ENCODE data around the gene AMH. TPM values are rescaled to one million over a fixed set of nuclear protein-coding genes. Genes with fewer than 3 reads are reported as not detected.
A peak's percentile ranks its signal among the peaks of the same experiment; 100 is the strongest.

The AMH gene
- total RNA-seq, 4 donors from 2014 or later = 1.1 to 3.5 TPM; not detected in 2

GRCh38 chr19:2290441-2291184 is 41.5 kb downstream of the AMH start:
- WGBS, 2 donors (ENCODE audit: low coverage in 1 of 2) = 7% methylated on average over 80 of the region's 82 CpGs; no CpG with 5 or more reads in 1 of the 2 donors
- DNase-seq = peak; percentile 37

GRCh38 chr19:2291185-2291751 is 42.1 kb downstream of the AMH start:
- H3K36me3 ChIP-seq = no peaks in the 10 kb centered on the region
- H3K4me3 ChIP-seq = peak overlapping the region in 2 of 4 donors; percentile 38 to 46
- H3K4me1 ChIP-seq = peaks cover 8 to 38% (median 28%) of the 10 kb centered on the region in 4 donors
- in situ Hi-C loops (cut with MboI; ENCODE audit: low pct_ligation_motif_present in 1 of 4, low pct_unique_long_range_greater_than_20kb in 1 of 4, low sequenced_read_pairs in 3 of 4) (loop anchor here in 2 of 4 donors (25.0 kb wide), 1 partner anchor 96 kb away; no protein-coding TSS in a partner anchor), intact Hi-C loops (cut with DNase I; ENCODE audit: low total_unique reads) (no loop called here)
- H3K9me3 ChIP-seq = no peaks in the 10 kb centered on the region
- DNase-seq = no peak
- peaks cover 93% of the 10 kb centered on the region for H3K27me3 ChIP-seq
- no peak overlapping the region for H3K27ac ChIP-seq
- WGBS, 2 donors (ENCODE audit: low coverage in 1 of 2) = 9% methylated on average over 50 of the region's 67 CpGs; no CpG with 5 or more reads in 1 of the 2 donors
- TF ChIP-seq POLR2A (IDR thresholded peaks at IDR 0.05) = no peak
- no peak for TF ChIP-seq CTCF (IDR thresholded peaks at IDR 0.05)
- no peak for TF ChIP-seq EP300 (IDR thresholded peaks at IDR 0.05; ENCODE audit: low read depth)
- no peak for TF ChIP-seq POLR2AphosphoS5 (IDR thresholded peaks at IDR 0.05)

More at GRCh38 chr19:2290441-2291184, 41.5 kb downstream of the AMH start:
- Histone ChIP-seq H3K4me1 (peaks cover 8 to 38% (median 28%) of the 10 kb centered on the region in 4 donors), H3K4me3 (peak overlapping the region in 3 of 4 donors; percentile 11 to 46 (median 38)), H3K27me3 (peaks cover 86% of the 10 kb centered on the region), H3K36me3 (no peaks in the 10 kb centered on the region), H3K9me3 (no peaks in the 10 kb centered on the region), H3K27ac (peak overlapping the region; percentile 18 to 65 (median 55))
- in situ Hi-C loops (cut with MboI; ENCODE audit: low pct_ligation_motif_present in 1 of 4, low pct_unique_long_range_greater_than_20kb in 1 of 4, low sequenced_read_pairs in 3 of 4) = loop anchor here in 2 of 4 donors (25.0 kb wide), 1 partner anchor 97 kb away; no protein-coding TSS in a partner anchor
- TF ChIP-seq POLR2AphosphoS5 (IDR thresholded peaks at IDR 0.05) (no peak), CTCF (IDR thresholded peaks at IDR 0.05) (no peak), POLR2A (IDR thresholded peaks at IDR 0.05) (no peak), EP300 (IDR thresholded peaks at IDR 0.05; ENCODE audit: low read depth) (no peak)
- intact Hi-C loops (cut with DNase I; ENCODE audit: low total_unique reads) = no loop called here

- intact Hi-C loops (cut with DNase I; ENCODE audit: low total_unique reads) = no loop called here
- no peaks in the 10 kb centered on the region for H3K9me3 ChIP-seq
- DNase-seq = no peak
- WGBS, 2 donors (ENCODE audit: low coverage in 1 of 2) = 51% methylated on average over 26 of the region's 26 CpGs; no CpG with 5 or more reads in 1 of the 2 donors
- H3K36me3 ChIP-seq = no peaks in the 10 kb centered on the region
- H3K4me3 ChIP-seq = peak overlapping the region in 1 of 4 donors; percentile 21
- peaks cover 73% of the 10 kb centered on the region for H3K27me3 ChIP-seq
- H3K4me1 ChIP-seq = peaks cover 8 to 32% (median 22%) of the 10 kb centered on the region in 4 donors
- in situ Hi-C loops (cut with MboI; ENCODE audit: low pct_ligation_motif_present in 1 of 4, low pct_unique_long_range_greater_than_20kb in 1 of 4, low sequenced_read_pairs in 3 of 4) = loop anchor here in 2 of 4 donors (25.0 kb wide), 1 partner anchor 92 kb away; no protein-coding TSS in a partner anchor
- H3K27ac ChIP-seq = peak overlapping the region; percentile 37 to 72 (median 50)
- TF ChIP-seq EP300 (IDR thresholded peaks at IDR 0.05; ENCODE audit: low read depth) (no peak), CTCF (IDR thresholded peaks at IDR 0.05) (no peak), POLR2AphosphoS5 (IDR thresholded peaks at IDR 0.05) (peak in 2 of 3 donors; percentile 61 to 80), POLR2A (IDR thresholded peaks at IDR 0.05) (no peak)
These were observed 45.7 kb downstream of the AMH start for GRCh38 chr19:2294687-2295335.

GRCh38 chr19:2296141-2296540 is 47.0 kb downstream of the AMH start:
- Histone ChIP-seq H3K4me1 (peaks cover 3 to 19% (median 11%) of the 10 kb centered on the region in 4 donors), H3K27me3 (peaks cover 67% of the 10 kb centered on the region)

More at GRCh38 chr19:2296141-2296540, 47.0 kb downstream of the AMH start:
- in situ Hi-C loops (cut with MboI; ENCODE audit: low pct_ligation_motif_present in 1 of 4, low pct_unique_long_range_greater_than_20kb in 1 of 4, low sequenced_read_pairs in 3 of 4) (loop anchor here in 2 of 4 donors (25.0 kb wide), 1 partner anchor 91 kb away; no protein-coding TSS in a partner anchor), intact Hi-C loops (cut with DNase I; ENCODE audit: low total_unique reads) (no loop called here)
- DNase-seq = no peak
- no peaks in the 10 kb centered on the region for H3K9me3 ChIP-seq
- TF ChIP-seq POLR2AphosphoS5 (IDR thresholded peaks at IDR 0.05) = no peak
- TF ChIP-seq POLR2A (IDR thresholded peaks at IDR 0.05) = no peak
- TF ChIP-seq CTCF (IDR thresholded peaks at IDR 0.05) = no peak
- TF ChIP-seq EP300 (IDR thresholded peaks at IDR 0.05; ENCODE audit: low read depth) = no peak
- H3K4me3 ChIP-seq = no peak overlapping the region
- no peak overlapping the region for H3K27ac ChIP-seq
- H3K36me3 ChIP-seq = no peaks in the 10 kb centered on the region
- 75% methylated on average over 16 of the region's 16 CpGs; no CpG with 5 or more reads in 1 of the 2 donors for WGBS, 2 donors (ENCODE audit: low coverage in 1 of 2)
